Activated T-helper 9 cell treated with anti-CD3 and anti-CD28 coated beads, Interleukin-2, amount 50 U/mL, for 16 hours (primary cell): ENCODE data around the gene PTGDR.
A peak's percentile ranks its signal among the peaks of the same experiment; 100 is the strongest.

Source experiments
- DNase-seq: peaks from one replicate; pipeline ENCODE4 v3.0.0-alpha.2; 2020; ENCODE audit warnings: low read depth

PTGDR gene

GRCh38 chr14:52312931-52313355, 45.4 kb downstream of the PTGDR start:
- DNase-seq: no peak

- no peak for DNase-seq
Observed at GRCh38 chr14:52313462-52313861, 46.0 kb downstream of the PTGDR start.

DNA sequence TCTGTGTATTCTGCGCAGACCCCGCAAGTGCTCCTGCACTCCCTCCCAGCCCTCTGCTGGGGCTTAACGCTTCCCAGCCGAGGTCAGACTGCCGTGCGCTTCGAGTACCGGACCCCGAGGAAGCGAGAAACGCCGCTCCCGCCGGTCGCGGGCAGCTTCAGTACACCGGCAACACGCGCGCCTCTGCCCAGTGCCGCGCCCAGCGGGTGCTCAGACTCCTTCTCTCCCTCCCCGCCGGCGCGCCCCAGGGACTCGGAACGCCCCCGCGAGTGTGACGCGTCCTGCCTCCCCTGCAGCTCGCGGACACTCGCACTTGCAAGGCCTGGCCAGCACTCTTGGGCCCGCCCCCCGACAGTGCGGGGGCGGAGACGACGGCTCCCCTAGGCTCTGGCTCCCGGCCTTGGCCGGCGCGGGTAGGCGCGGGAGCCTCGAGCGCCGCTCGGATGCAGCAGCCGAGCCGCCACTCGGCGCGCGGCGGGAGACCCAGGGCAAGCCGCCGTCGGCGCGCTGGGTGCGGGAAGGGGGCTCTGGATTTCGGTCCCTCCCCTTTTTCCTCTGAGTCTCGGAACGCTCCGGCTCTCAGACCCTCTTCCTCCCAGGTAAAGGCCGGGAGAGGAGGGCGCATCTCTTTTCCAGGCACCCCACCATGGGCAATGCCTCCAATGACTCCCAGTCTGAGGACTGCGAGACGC, 46.6 kb downstream of the PTGDR start, which contains the start of gene PTGER2:
Gene PTGER2, plus strand, starts transcription at position 410 of the 692 bp plus-strand sequence. Its CDS starts 237 bp downstream, at position 647.
- peak; percentile 75 for DNase-seq

DNA sequence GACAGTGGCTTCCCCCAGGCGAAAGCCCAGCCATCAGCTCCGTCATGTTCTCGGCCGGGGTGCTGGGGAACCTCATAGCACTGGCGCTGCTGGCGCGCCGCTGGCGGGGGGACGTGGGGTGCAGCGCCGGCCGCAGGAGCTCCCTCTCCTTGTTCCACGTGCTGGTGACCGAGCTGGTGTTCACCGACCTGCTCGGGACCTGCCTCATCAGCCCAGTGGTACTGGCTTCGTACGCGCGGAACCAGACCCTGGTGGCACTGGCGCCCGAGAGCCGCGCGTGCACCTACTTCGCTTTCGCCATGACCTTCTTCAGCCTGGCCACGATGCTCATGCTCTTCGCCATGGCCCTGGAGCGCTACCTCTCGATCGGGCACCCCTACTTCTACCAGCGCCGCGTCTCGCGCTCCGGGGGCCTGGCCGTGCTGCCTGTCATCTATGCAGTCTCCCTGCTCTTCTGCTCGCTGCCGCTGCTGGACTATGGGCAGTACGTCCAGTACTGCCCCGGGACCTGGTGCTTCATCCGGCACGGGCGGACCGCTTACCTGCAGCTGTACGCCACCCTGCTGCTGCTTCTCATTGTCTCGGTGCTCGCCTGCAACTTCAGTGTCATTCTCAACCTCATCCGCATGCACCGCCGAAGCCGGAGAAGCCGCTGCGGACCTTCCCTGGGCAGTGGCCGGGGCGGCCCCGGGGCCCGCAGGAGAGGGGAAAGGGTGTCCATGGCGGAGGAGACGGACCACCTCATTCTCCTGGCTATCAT, 47.3 kb downstream of the PTGDR start:
- DNase-seq: peak; percentile 31

DNA sequence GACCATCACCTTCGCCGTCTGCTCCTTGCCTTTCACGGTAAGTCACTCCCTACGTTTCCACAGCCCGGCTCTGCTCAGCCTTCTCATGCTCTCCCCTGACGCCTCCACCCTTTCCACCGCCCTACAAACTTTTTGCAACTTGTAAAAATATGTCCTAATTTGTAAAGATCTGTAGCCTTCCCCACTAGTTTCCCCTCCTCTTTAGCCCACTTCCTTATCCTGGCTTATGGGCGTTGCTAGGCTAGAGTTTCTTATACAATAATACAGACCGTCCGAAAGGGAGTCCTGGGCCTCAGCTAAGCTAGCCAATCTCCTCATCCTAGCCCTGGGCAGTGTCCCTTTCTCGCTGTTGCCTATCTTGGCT, 47.8 kb downstream of the PTGDR start:
- DNase-seq: no peak

DNA sequence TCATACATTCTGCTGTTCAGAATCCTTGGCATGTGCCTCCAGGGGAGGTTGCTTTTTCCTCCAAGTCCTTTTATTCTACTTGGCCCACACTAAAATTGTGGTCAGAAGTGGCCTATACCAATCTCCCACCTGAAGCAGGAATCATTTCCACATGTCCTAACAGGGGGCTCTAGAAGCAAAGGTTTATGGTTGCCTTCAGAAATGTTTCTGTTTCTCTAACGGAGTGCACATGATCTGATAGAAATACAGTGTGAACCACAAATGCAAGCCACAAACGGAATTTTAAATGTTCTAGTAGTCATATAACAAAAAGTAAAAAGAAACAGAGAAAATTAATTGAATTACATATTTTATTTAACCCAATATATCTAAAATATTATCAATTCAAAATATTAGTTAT, 50.6 kb downstream of the PTGDR start:
- DNase-seq: no peak

GRCh38 chr14:52318826-52319645, 51.5 kb downstream of the PTGDR start:
- DNase-seq: no peak

- DNase-seq: no peak
Observed at GRCh38 chr14:52319919-52320318, 52.4 kb downstream of the PTGDR start.

GRCh38 chr14:52325126-52325525, 57.6 kb downstream of the PTGDR start:
- no peak for DNase-seq

- DNase-seq: no peak
Observed at GRCh38 chr14:52325630-52326029, 58.1 kb downstream of the PTGDR start.
